SK-N-MC (cell line): Measurements from ENCODE around the gene BAD.

Experiments
- EZH2 ChIP-seq: fragments of 200-600 bp; sonication (generic); IDR thresholded peaks from one replicate; pipeline ENCODE4 v1.6.1; 2017; ENCODE audit warnings: antibody characterized with exemption
- POLR2AphosphoS5 ChIP-seq: IDR thresholded peaks from 2 replicates; pipeline ENCODE4 v1.6.1; 2012; ENCODE audit warnings: mild to moderate bottlenecking, low read depth, low read length, borderline replicate concordance

GRCh38 chr11:64291262-64291751 lies 6.8 kb upstream of the BAD start, which contains the start of gene KCNK4:
- TF ChIP-seq EZH2 = no peak
- TF ChIP-seq POLR2AphosphoS5 = no peak
